ENCODE data around the gene MAPKBP1. TPM values are rescaled to one million over a fixed set of nuclear protein-coding genes. Genes with fewer than 3 reads are reported as not detected.

Gene MAPKBP1
- total and polyA plus RNA-seq, 2 of the 8 experiments (the other 6 are each of a cell fraction or from before 2014, with no cell fraction given) = 4.3 to 11.3 TPM

DNA sequence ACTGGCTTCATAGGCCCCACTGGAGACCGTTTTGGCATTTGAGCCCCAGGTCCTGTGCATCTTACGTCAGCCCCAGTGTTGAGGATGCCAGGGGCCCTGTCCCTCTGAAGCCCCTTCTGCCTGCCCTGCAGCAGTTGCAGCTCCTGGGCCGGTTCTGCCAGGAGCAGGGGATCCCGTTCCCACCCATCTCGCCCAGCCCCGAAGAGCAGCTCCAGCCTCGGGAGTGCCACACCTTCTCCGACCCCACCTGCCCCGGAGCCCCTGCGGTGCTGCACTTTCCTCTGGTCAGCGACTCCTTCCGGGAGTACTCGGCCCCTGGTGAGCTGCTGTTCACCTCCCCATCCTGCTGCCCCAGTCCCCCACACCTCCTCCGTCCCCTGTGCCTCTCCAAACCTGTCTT lies 72.9 kb downstream of the MAPKBP1 start (continued):
- TF ChIP-seq, protein P1, sequence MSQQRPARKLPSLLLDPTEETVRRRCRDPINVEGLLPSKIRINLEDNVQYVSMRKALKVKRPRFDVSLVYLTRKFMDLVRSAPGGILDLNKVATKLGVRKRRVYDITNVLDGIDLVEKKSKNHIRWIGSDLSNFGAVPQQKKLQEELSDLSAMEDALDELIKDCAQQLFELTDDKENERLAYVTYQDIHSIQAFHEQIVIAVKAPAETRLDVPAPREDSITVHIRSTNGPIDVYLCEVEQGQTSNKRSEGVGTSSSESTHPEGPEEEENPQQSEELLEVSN (IDR thresholded peaks at IDR 0.05) = no peak
- TF ChIP-seq SIRT6 (IDR thresholded peaks at IDR 0.05; ENCODE audit: low read length) (no peak), POLR2A (IDR thresholded peaks at IDR 0.05; ENCODE audit: control extremely low read depth in 1 of 2, low read depth in 2 of 2, low read length in 2 of 2) (no peak), GTF2F1 (IDR thresholded peaks at IDR 0.05; ENCODE audit: borderline replicate concordance, low read depth, low read length) (no peak)

All from H1 (cell line).